K562 (cell line): ENCODE data around the gene MYOZ1. TPM values are rescaled to one million over a fixed set of nuclear protein-coding genes. Genes with fewer than 3 reads are reported as not detected.
"Not testable (repeated sequence)": the region's sequence is repeated elsewhere in the genome, so short reads cannot be mapped to it uniquely, and the experiment has no call there.

Source experiments
- ATAC-seq: fragments of 200-7000 bp; cut with Tn5 transposase; 3 replicates; pipeline ENCODE4 v1.9.1; 2020; ENCODE audit warnings: moderate library complexity
- BruUV-seq: library from RNA; stranded (reverse); fragments of 400-500 nt; replicated peaks from 2 replicates; lab custom pipeline; 2021; lab: Mats Ljungman, UMichigan
- CTCF ChIA-PET: fragments of 300-600 bp; formaldehyde crosslinking; extraction: SDS; loops from one replicate; lab custom pipeline; 2021; ENCODE audit warnings: low intra/inter-chr PET ratio; lab: Yijun Ruan, JAX
- POLR2A ChIA-PET: fragments of 300-600, 350-650 bp; sonication (Branson Sonifier 250); formaldehyde crosslinking; extraction: SDS; loops from one replicate; lab custom pipeline; 2021; ENCODE audit warnings: antibody characterized with exemption, inconsistent platforms; lab: Yijun Ruan, JAX
- DNase-seq, 4 experiments: peaks; one replicate each; pipeline versions ENCODE4 v3.0.0 to v3.0.0-alpha.2; 2011 to 2018; ENCODE audit warnings: low spot score in 3 of 4, mixed read lengths in 3 of 4; ENCODE audit errors: extremely low read depth in 1 of 4
- FAIRE-seq: peaks from 2 replicates; lab custom pipeline; 2011; peaks lifted over from hg19 to GRCh38; lab: Jason Lieb, UNC
- H2AFZ ChIP-seq: 2 replicates; pipeline ENCODE4 v1.6.0; 2011; ENCODE audit warnings: low read depth, low read length, control low read depth, inconsistent platforms
- H3K27ac ChIP-seq: fragments of 200-600 bp; 3 replicates; pipeline ENCODE4 v1.8.0; 2011; ENCODE audit warnings: low read depth, mild to moderate bottlenecking, control low read depth, inconsistent platforms, low read length, moderate library complexity, mixed read lengths; ENCODE audit errors: extremely low read depth
- H3K27me3 ChIP-seq, 2 experiments: fragments of 300-600 bp in 1 of 2; 2 replicates in 1 of 2; 3 replicates in 1 of 2; pipeline versions ENCODE4 v1.6.0 to v1.8.0; 2011; ENCODE audit warnings: inconsistent platforms in 2 of 2, low read length in 2 of 2, mild to moderate bottlenecking in 1 of 2, mixed read lengths in 1 of 2, moderate library complexity in 1 of 2; ENCODE audit not compliant: control insufficient read depth in 2 of 2, insufficient read depth in 2 of 2
- H3K36me3 ChIP-seq: fragments of 300-600 bp; 3 replicates; pipeline ENCODE4 v1.8.0; 2011; ENCODE audit warnings: mild to moderate bottlenecking, low read length, inconsistent platforms; ENCODE audit not compliant: control insufficient read depth, insufficient read depth
- H3K4me1 ChIP-seq, 2 experiments: fragments of 200-600 bp in 1 of 2; replicated peaks in 1 of 2; 2 replicates in 1 of 2; 3 replicates in 1 of 2; pipeline versions ENCODE4 v1.5.1 to v1.8.0; 2011; ENCODE audit warnings: inconsistent platforms in 2 of 2, low read length in 2 of 2, mild to moderate bottlenecking in 1 of 2, mixed read lengths in 1 of 2, moderate library complexity in 1 of 2; ENCODE audit not compliant: control insufficient read depth in 2 of 2, insufficient read depth in 2 of 2
- H3K4me2 ChIP-seq: 2 replicates; pipeline ENCODE4 v1.6.1; 2011; ENCODE audit warnings: low read length, control low read depth, inconsistent platforms, mixed read lengths; ENCODE audit not compliant: insufficient read depth
- H3K4me3 ChIP-seq: fragments of 200-600 bp; sonication (generic), shearing (Covaris generic); 2 replicates; pipeline ENCODE4 v1.5.1; 2016; ENCODE audit warnings: control low read depth, inconsistent platforms
- H3K79me2 ChIP-seq: fragments of 200-600 bp; 3 replicates; pipeline ENCODE4 v1.8.0; 2011; ENCODE audit warnings: low read length, inconsistent platforms; ENCODE audit not compliant: control insufficient read depth, insufficient read depth
- H3K9ac ChIP-seq, 2 experiments: 2 replicates each; pipeline versions ENCODE4 v1.6.0 to v1.6.1; 2011; ENCODE audit warnings: low read depth in 2 of 2, low read length in 2 of 2, control low read depth in 1 of 2, inconsistent platforms in 1 of 2, mild to moderate bottlenecking in 1 of 2, mixed read lengths in 1 of 2; ENCODE audit not compliant: insufficient read depth in 1 of 2
- H3K9me1 ChIP-seq: one replicate; pipeline ENCODE4 v1.6.0; 2011; ENCODE audit warnings: inconsistent platforms, mild to moderate bottlenecking, low read length, moderate library complexity; ENCODE audit not compliant: control insufficient read depth, insufficient read depth
- H3K9me3 ChIP-seq: replicated peaks from 2 replicates; pipeline ENCODE4 v1.5.1; 2011; ENCODE audit warnings: low read depth, low read length, inconsistent platforms; ENCODE audit not compliant: control insufficient read depth, insufficient read depth
- H4K20me1 ChIP-seq: replicated peaks from 2 replicates; pipeline ENCODE4 v1.6.1; 2011; ENCODE audit warnings: low read length, inconsistent platforms, mixed read lengths; ENCODE audit not compliant: control insufficient read depth, insufficient read depth
- WGBS: fragments of 100-300 bp; shearing (Covaris generic); methylation state at CpG from one replicate; pipeline ENCODE4 v1.1.6; 2016; ENCODE audit warnings: low coverage, mixed read lengths; ENCODE audit not compliant: insufficient coverage; ENCODE audit errors: missing lambda C conversion rate; 5-methylcytosine and 5-hydroxymethylcytosine counted together
- in situ Hi-C: fragments of 300-500 bp; cut with MboI; formaldehyde crosslinking; loops from 4 replicates; pipeline ENCODE4 v1.15.0; 2018; ENCODE audit warnings: inconsistent platforms, mixed read lengths
- intact Hi-C: fragments of 100-400 bp; cut with micrococcal nuclease; formaldehyde crosslinking; loops from 2 replicates; pipeline ENCODE4 v1.14.2; 2022
- polyA plus RNA-seq, 8 experiments: library from polyadenylated mRNA; depleted of rRNA in 4 of 8; stranded (reverse) in 5 of 8; unstranded in 3 of 8; fragments of >200 nt; fragmentation: Nextera tagmentation in 2 of 8; fragmentation: Illumina TruSeq in 1 of 8; extraction: Ambion mirVana in 2 of 8; extraction: Trizol in 1 of 8; gene quantifications; 2 replicates each; pipeline versions ENCODE4 v1.2.1 to v1.2.3, GENCODE V29; 2011 to 2014; ENCODE audit warnings: inconsistent platforms in 1 of 8, missing spikeins in 1 of 8
- total RNA-seq, 7 experiments: library from RNA; depleted of rRNA in 6 of 7; stranded (reverse); fragments of >200 nt in 6 of 7; fragmentation: Illumina TruSeq in 2 of 7; extraction: Trizol in 2 of 7; gene quantifications; 2 replicates each; pipeline versions ENCODE4 v1.2.1 to v1.2.3, GENCODE V29; 2011 to 2021; ENCODE audit warnings: low replicate concordance in 1 of 7

Gene MYOZ1
- total and polyA plus RNA-seq, 9 of the 15 experiments (the other 6 are each of a cell fraction or from before 2014, with no cell fraction given): 0.03 to 0.18 (median 0.07) TPM; not detected in 5

GRCh38 chr10:73666153-73666809 lies 25.0 kb upstream of the MYOZ1 start:
- H3K9me1 ChIP-seq, H3K9ac ChIP-seq, H3K79me2 ChIP-seq, H3K36me3 ChIP-seq, POLR2A ChIA-PET, FAIRE-seq, H3K27ac ChIP-seq, H3K9me3 ChIP-seq, H3K4me3 ChIP-seq, H3K4me2 ChIP-seq, H3K27me3 ChIP-seq, H2AFZ ChIP-seq, ATAC-seq, intact Hi-C loops, in situ Hi-C loops, DNase-seq, CTCF ChIA-PET, H4K20me1 ChIP-seq, BruUV-seq: not testable (repeated sequence)
- H3K4me1 ChIP-seq: peaks cover under 1 to 15% of the 10 kb centered on the region in 2 experiments; a peak in 4 of 5 replicates
- 37% methylated on average over 4 of the region's 5 CpGs for WGBS

- WGBS: no CpG with 5 or more reads among the region's 3 CpGs
- DNase-seq, H3K9me3 ChIP-seq, intact Hi-C loops, H2AFZ ChIP-seq, H3K79me2 ChIP-seq, H3K36me3 ChIP-seq, H3K4me2 ChIP-seq, ATAC-seq, POLR2A ChIA-PET, BruUV-seq, CTCF ChIA-PET, H3K9me1 ChIP-seq, H3K4me3 ChIP-seq, H4K20me1 ChIP-seq, FAIRE-seq, in situ Hi-C loops, H3K27ac ChIP-seq, H3K9ac ChIP-seq, H3K27me3 ChIP-seq: not testable (repeated sequence)
- peaks cover 3 to 17% of the 10 kb centered on the region in 2 experiments; a peak in 4 of 5 replicates for H3K4me1 ChIP-seq
Observed at GRCh38 chr10:73665581-73665980, 24.3 kb upstream of the MYOZ1 start.
